ENCODE measurements around the gene TBC1D4.
"Not testable (repeated sequence)": the region's sequence is repeated elsewhere in the genome, so short reads cannot be mapped to it uniquely, and the experiment has no call there.

Gene TBC1D4

DNA sequence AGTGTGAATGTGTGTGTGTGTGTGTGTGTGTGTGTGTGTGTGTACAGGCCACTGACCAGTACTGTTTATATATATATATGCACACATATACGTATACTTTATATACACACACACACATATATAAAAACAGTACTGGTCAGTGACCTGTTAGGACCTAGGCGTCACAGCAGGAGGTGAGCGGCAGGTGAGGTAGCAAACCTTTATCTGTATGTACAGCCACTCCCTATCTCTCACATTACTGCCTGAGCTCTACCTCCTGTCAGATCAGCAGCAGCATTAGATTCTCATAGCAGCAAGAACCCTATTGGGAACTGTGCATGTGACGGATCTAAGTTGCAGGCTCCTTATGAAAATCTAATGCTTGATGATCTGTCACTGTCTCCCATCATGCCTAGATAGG is 34.5 kb downstream of the TBC1D4 start:
- no peaks in the 10 kb centered on the region for H3K36me3 ChIP-seq (ENCODE audit: insufficient read depth, low read length)
- H3K79me2 ChIP-seq (ENCODE audit: control insufficient read depth, insufficient read depth, low read length, unreplicated experiment) = no peaks in the 10 kb centered on the region
- H2AFZ ChIP-seq (ENCODE audit: low read length, unreplicated experiment) = no peak overlapping the region
- H3K27ac ChIP-seq (ENCODE audit: low read depth, low read length) = no peak overlapping the region
- H3K4me1 ChIP-seq (ENCODE audit: control insufficient read depth, insufficient read depth, low read length, unreplicated experiment) = peaks cover 7% of the 10 kb centered on the region
- no peaks in the 10 kb centered on the region for H3K27me3 ChIP-seq (ENCODE audit: insufficient read depth, low read length)
- no peak overlapping the region for H3K4me3 ChIP-seq (ENCODE audit: low read depth, low read length)

DNA sequence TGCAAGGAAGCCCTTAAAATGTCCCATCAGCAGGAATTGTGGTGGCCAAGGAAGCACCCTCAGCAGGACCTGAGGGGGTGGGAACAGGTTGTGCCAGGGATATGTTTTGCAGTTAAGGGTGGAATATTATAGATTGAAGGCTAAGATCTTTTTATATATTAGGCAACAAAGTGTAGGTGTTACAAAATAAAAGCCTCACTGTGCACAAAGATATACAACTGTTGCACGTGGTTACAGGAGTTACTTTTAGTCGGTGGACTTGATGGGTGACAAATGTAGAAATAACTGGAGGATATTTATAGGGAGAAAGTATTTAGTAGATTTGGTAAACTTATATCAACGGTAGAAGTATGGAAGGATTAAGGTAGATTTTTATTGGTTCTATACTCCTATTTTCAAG is 35.1 kb downstream of the TBC1D4 start:
- Histone ChIP-seq H3K36me3 (ENCODE audit: insufficient read depth, low read length) (no peaks in the 10 kb centered on the region), H3K27me3 (ENCODE audit: insufficient read depth, low read length) (no peaks in the 10 kb centered on the region), H3K4me3 (ENCODE audit: low read depth, low read length) (no peak overlapping the region), H3K79me2 (ENCODE audit: control insufficient read depth, insufficient read depth, low read length, unreplicated experiment) (no peaks in the 10 kb centered on the region), H2AFZ (ENCODE audit: low read length, unreplicated experiment) (no peak overlapping the region), H3K27ac (ENCODE audit: low read depth, low read length) (no peak overlapping the region), H3K4me1 (ENCODE audit: control insufficient read depth, insufficient read depth, low read length, unreplicated experiment) (peaks cover 4% of the 10 kb centered on the region)

DNA sequence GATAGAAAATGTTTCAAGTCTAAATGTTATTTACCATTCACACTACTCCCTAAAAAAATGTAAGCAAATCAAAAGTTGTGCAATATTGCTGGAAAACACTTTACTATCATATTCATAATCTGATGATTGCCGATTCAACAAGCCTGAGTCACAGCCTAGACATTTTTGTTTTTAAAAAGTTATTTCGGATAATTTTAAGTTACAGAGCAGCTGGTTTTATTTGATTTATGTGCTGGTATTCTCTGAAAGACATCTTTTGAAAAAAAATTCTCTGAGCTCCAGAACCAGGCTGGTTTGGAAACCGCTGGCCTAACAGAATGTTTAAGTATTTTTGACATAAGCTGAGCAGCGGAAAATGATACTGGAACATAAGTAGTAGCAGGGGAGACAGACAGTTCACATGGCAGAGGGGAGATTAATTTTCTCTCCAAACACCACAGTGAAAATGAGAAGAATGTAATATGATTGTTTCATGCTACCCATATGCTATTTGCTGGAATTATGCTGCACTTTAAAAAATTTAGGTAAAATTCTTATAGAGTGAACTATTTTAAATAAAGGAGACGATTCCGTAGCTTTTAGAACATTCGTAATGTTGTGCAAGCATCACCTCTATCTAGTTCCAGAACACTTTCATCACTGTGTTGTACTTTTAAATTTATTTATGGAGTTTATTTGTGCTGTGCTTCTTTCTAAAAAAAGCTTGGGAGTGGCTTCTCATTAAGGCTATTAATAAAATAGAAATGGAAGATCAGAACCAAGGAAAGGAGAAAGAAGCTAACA is 36.1 kb downstream of the TBC1D4 start:
- peak overlapping the region; percentile 67 for H3K4me3 ChIP-seq (ENCODE audit: low read depth, low read length)
- H3K27me3 ChIP-seq (ENCODE audit: insufficient read depth, low read length) = no peaks in the 10 kb centered on the region
- peak overlapping the region; percentile 56 for H2AFZ ChIP-seq (ENCODE audit: low read length, unreplicated experiment)
- peaks cover 4% of the 10 kb centered on the region for H3K4me1 ChIP-seq (ENCODE audit: control insufficient read depth, insufficient read depth, low read length, unreplicated experiment)
- peak overlapping the region; percentile 2; the same call in 1 of the 2 replicates for H3K27ac ChIP-seq (ENCODE audit: low read depth, low read length)
- H3K79me2 ChIP-seq (ENCODE audit: control insufficient read depth, insufficient read depth, low read length, unreplicated experiment) = no peaks in the 10 kb centered on the region
- H3K36me3 ChIP-seq (ENCODE audit: insufficient read depth, low read length) = no peaks in the 10 kb centered on the region

- no peak overlapping the region for H3K4me3 ChIP-seq (ENCODE audit: low read depth, low read length)
- H3K4me1 ChIP-seq (ENCODE audit: control insufficient read depth, insufficient read depth, low read length, unreplicated experiment) = peaks cover 4% of the 10 kb centered on the region
- H3K79me2 ChIP-seq (ENCODE audit: control insufficient read depth, insufficient read depth, low read length, unreplicated experiment) = no peaks in the 10 kb centered on the region
- H3K27ac ChIP-seq (ENCODE audit: low read depth, low read length) = no peak overlapping the region
- no peak overlapping the region for H2AFZ ChIP-seq (ENCODE audit: low read length, unreplicated experiment)
- no peaks in the 10 kb centered on the region for H3K27me3 ChIP-seq (ENCODE audit: insufficient read depth, low read length)
- H3K36me3 ChIP-seq (ENCODE audit: insufficient read depth, low read length) = no peaks in the 10 kb centered on the region
These were observed 38.0 kb downstream of the TBC1D4 start for GRCh38 chr13:75444016-75444415.

- peaks cover 4% of the 10 kb centered on the region for H3K4me1 ChIP-seq (ENCODE audit: control insufficient read depth, insufficient read depth, low read length, unreplicated experiment)
These were observed 38.5 kb downstream of the TBC1D4 start for GRCh38 chr13:75443356-75443958.

GRCh38 chr13:75442736-75443234 is 39.2 kb downstream of the TBC1D4 start:
- Histone ChIP-seq H3K4me3 (ENCODE audit: low read depth, low read length) (no peak overlapping the region), H3K27ac (ENCODE audit: low read depth, low read length) (no peak overlapping the region), H3K4me1 (ENCODE audit: control insufficient read depth, insufficient read depth, low read length, unreplicated experiment) (peaks cover 4% of the 10 kb centered on the region), H2AFZ (ENCODE audit: low read length, unreplicated experiment) (no peak overlapping the region), H3K79me2 (ENCODE audit: control insufficient read depth, insufficient read depth, low read length, unreplicated experiment) (no peaks in the 10 kb centered on the region), H3K36me3 (ENCODE audit: insufficient read depth, low read length) (no peaks in the 10 kb centered on the region), H3K27me3 (ENCODE audit: insufficient read depth, low read length) (no peaks in the 10 kb centered on the region)

More at GRCh38 chr13:75443356-75443958, 38.5 kb downstream of the TBC1D4 start:
- Histone ChIP-seq H3K36me3 (ENCODE audit: insufficient read depth, low read length) (no peaks in the 10 kb centered on the region), H3K27me3 (ENCODE audit: insufficient read depth, low read length) (no peaks in the 10 kb centered on the region), H3K4me3 (ENCODE audit: low read depth, low read length) (no peak overlapping the region), H2AFZ (ENCODE audit: low read length, unreplicated experiment) (no peak overlapping the region), H3K27ac (ENCODE audit: low read depth, low read length) (no peak overlapping the region), H3K79me2 (ENCODE audit: control insufficient read depth, insufficient read depth, low read length, unreplicated experiment) (no peaks in the 10 kb centered on the region)

DNA sequence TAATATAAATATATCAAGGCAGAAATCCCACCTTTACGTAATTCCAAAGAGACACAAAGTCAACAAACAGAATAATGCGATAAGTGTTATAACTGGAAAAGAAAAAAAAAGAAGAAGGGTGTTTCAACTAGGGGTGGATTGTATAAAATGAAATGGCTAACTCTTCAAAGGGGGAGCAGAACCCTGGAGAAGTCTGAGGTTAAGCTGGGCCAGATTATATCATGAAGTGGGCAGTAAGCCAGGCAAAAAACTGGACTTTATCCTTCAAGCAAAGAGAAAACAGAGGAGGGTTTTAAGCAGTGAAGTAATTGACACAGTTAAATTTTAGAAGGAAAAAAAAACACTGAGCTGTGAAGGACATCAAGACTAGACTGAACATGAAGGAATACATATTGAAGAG is 41.9 kb downstream of the TBC1D4 start:
- Histone ChIP-seq H3K36me3 (ENCODE audit: insufficient read depth, low read length) (no peaks in the 10 kb centered on the region), H3K79me2 (ENCODE audit: control insufficient read depth, insufficient read depth, low read length, unreplicated experiment) (no peaks in the 10 kb centered on the region), H2AFZ (ENCODE audit: low read length, unreplicated experiment) (no peak overlapping the region), H3K4me3 (ENCODE audit: low read depth, low read length) (no peak overlapping the region), H3K27ac (ENCODE audit: low read depth, low read length) (no peak overlapping the region), H3K4me1 (ENCODE audit: control insufficient read depth, insufficient read depth, low read length, unreplicated experiment) (no peaks in the 10 kb centered on the region), H3K27me3 (ENCODE audit: insufficient read depth, low read length) (no peaks in the 10 kb centered on the region)

- H3K27ac ChIP-seq (ENCODE audit: low read depth, low read length) = no peak overlapping the region
- H3K36me3 ChIP-seq (ENCODE audit: insufficient read depth, low read length) = no peaks in the 10 kb centered on the region
- no peak overlapping the region for H2AFZ ChIP-seq (ENCODE audit: low read length, unreplicated experiment)
- no peaks in the 10 kb centered on the region for H3K79me2 ChIP-seq (ENCODE audit: control insufficient read depth, insufficient read depth, low read length, unreplicated experiment)
- H3K4me3 ChIP-seq (ENCODE audit: low read depth, low read length) = no peak overlapping the region
- no peaks in the 10 kb centered on the region for H3K27me3 ChIP-seq (ENCODE audit: insufficient read depth, low read length)
- no peaks in the 10 kb centered on the region for H3K4me1 ChIP-seq (ENCODE audit: control insufficient read depth, insufficient read depth, low read length, unreplicated experiment)
These were observed 44.2 kb downstream of the TBC1D4 start for GRCh38 chr13:75437582-75438318.

- not testable (repeated sequence) for H3K36me3 ChIP-seq (ENCODE audit: insufficient read depth, low read length); H3K4me3 ChIP-seq (ENCODE audit: low read depth, low read length); H3K27ac ChIP-seq (ENCODE audit: low read depth, low read length); H3K79me2 ChIP-seq (ENCODE audit: control insufficient read depth, insufficient read depth, low read length, unreplicated experiment); H3K4me1 ChIP-seq (ENCODE audit: control insufficient read depth, insufficient read depth, low read length, unreplicated experiment); H3K27me3 ChIP-seq (ENCODE audit: insufficient read depth, low read length); H2AFZ ChIP-seq (ENCODE audit: low read length, unreplicated experiment)
These were observed 47.8 kb downstream of the TBC1D4 start for GRCh38 chr13:75434126-75434525.

- Histone ChIP-seq H3K79me2 (ENCODE audit: control insufficient read depth, insufficient read depth, low read length, unreplicated experiment) (no peaks in the 10 kb centered on the region), H3K36me3 (ENCODE audit: insufficient read depth, low read length) (no peaks in the 10 kb centered on the region), H3K4me3 (ENCODE audit: low read depth, low read length) (no peak overlapping the region), H3K4me1 (ENCODE audit: control insufficient read depth, insufficient read depth, low read length, unreplicated experiment) (peaks cover 4% of the 10 kb centered on the region), H2AFZ (ENCODE audit: low read length, unreplicated experiment) (no peak overlapping the region), H3K27me3 (ENCODE audit: insufficient read depth, low read length) (no peaks in the 10 kb centered on the region), H3K27ac (ENCODE audit: low read depth, low read length) (no peak overlapping the region)
These were observed 49.1 kb downstream of the TBC1D4 start for GRCh38 chr13:75432811-75433244.

Data from ACC112 (cell line).